SU-DHL-6 (cell line): ENCODE data around the gene TGM6.

ENCODE experiments used
- H2AFZ ChIP-seq: fragments of 200-600 bp; sonication (generic); 2 replicates; pipeline ENCODE4 v1.6.1; 2014; ENCODE audit warnings: low read depth, mild to moderate bottlenecking, moderate library complexity, mixed read lengths, antibody characterized with exemption, low read length; ENCODE audit not compliant: severe bottlenecking
- H3F3A ChIP-seq: fragments of 200-600 bp; shearing (Covaris generic); 2 replicates; pipeline ENCODE4 v1.6.0; 2016; ENCODE audit warnings: antibody characterized with exemption, mild to moderate bottlenecking; ENCODE audit not compliant: insufficient read depth
- H3K27ac ChIP-seq: fragments of 200-600 bp; sonication (generic); 2 replicates; pipeline ENCODE4 v1.5.1; 2016; ENCODE audit warnings: low read depth, mild to moderate bottlenecking, low read length, moderate library complexity, mixed read lengths
- H3K27me3 ChIP-seq: fragments of 200-600 bp; sonication (generic), shearing (Covaris generic); 2 replicates; pipeline ENCODE4 v1.6.0; 2014; ENCODE audit warnings: mild to moderate bottlenecking, low read length
- H3K36me3 ChIP-seq: fragments of 200-600 bp; sonication (generic); 2 replicates; pipeline ENCODE4 v1.6.1; 2014; ENCODE audit warnings: mild to moderate bottlenecking, low read length, mixed read lengths
- H3K4me2 ChIP-seq: fragments of 300-600, 200-600 bp; shearing (Covaris generic), sonication (generic); 2 replicates; pipeline ENCODE4 v1.6.0; 2014; ENCODE audit warnings: low read length, low read depth, mild to moderate bottlenecking; ENCODE audit not compliant: poor library complexity, severe bottlenecking
- H3K4me3 ChIP-seq: fragments of 200-600 bp; sonication (generic); 2 replicates; pipeline ENCODE4 v1.5.1; 2014; ENCODE audit warnings: antibody characterized with exemption, low read length, mild to moderate bottlenecking, mixed read lengths; ENCODE audit not compliant: insufficient read depth, poor library complexity, severe bottlenecking
- H3K79me2 ChIP-seq: fragments of 200-600 bp; sonication (generic); 2 replicates; pipeline ENCODE4 v1.6.1; 2014; ENCODE audit warnings: mild to moderate bottlenecking, low read length, moderate library complexity; ENCODE audit not compliant: insufficient read depth
- H3K9ac ChIP-seq: fragments of 200-600 bp; sonication (generic); 2 replicates; pipeline ENCODE4 v1.7.0; 2014; ENCODE audit warnings: mild to moderate bottlenecking, low read length
- H3K9me2 ChIP-seq: fragments of 200-600 bp; sonication (generic); replicated peaks from 2 replicates; pipeline ENCODE4 v1.6.1; 2014; ENCODE audit warnings: low read length; ENCODE audit not compliant: insufficient read depth
- H3K9me3 ChIP-seq: fragments of 200-600 bp; sonication (generic); 2 replicates; pipeline ENCODE4 v1.6.1; 2014; ENCODE audit warnings: low read length, mixed read lengths; ENCODE audit not compliant: insufficient read depth
- H4K20me1 ChIP-seq: fragments of 200-600 bp; sonication (generic); 2 replicates; pipeline ENCODE4 v1.6.1; 2014; ENCODE audit warnings: low read depth, mild to moderate bottlenecking, antibody characterized with exemption, low read length, moderate library complexity, mixed read lengths
- EZH2phosphoT487 ChIP-seq: fragments of 200-600 bp; sonication (generic), shearing (Covaris generic); conservative IDR thresholded peaks from 2 replicates; pipeline ENCODE4 v1.6.1; 2018; ENCODE audit warnings: mild to moderate bottlenecking, antibody characterized with exemption, low read length, moderate library complexity, mixed read lengths
- TF ChIP-seq, protein P1 (sequence below): fragments of 200-600 bp; sonication (generic); IDR thresholded peaks from one replicate; pipeline ENCODE4 v1.5.1; 2017; ENCODE audit warnings: antibody characterized with exemption, mild to moderate bottlenecking, low read length, moderate library complexity; ENCODE audit not compliant: insufficient read depth, poor library complexity, severe bottlenecking

TGM6 gene

DNA sequence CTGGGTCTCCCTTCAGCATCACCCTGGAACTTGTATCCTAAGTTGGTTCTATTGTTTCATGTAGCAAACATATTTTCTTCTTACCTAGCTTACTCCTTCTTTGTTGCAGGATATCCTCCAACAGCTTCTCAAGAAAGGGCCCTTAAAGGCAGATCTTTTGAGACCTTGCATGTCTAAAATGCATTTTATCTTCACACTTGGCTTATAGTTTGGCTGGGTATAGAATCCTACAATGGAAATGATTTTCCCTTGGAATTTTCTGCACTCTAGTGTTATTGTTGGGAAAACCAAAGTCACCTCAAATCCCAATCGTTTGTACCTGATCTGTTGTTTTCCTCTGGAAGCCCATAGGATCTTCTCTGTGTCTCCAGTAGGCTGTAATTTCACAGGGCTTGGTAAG, 12.1 kb upstream of the TGM6 start:
- Histone ChIP-seq H2AFZ (no peak overlapping the region), H3K27me3 (no peaks in the 10 kb centered on the region), H3K27ac (no peak overlapping the region), H3F3A (no peaks in the 10 kb centered on the region), H3K4me3 (no peak overlapping the region), H3K9me3 (peaks cover 7% of the 10 kb centered on the region; the same call in 1 of the 2 replicates), H4K20me1 (no peaks in the 10 kb centered on the region), H3K4me2 (no peak overlapping the region), H3K79me2 (no peaks in the 10 kb centered on the region), H3K9me2 (no peaks in the 10 kb centered on the region), H3K36me3 (no peaks in the 10 kb centered on the region), H3K9ac (no peak overlapping the region)
- TF ChIP-seq EZH2phosphoT487 = no peak
- TF ChIP-seq, protein P1, sequence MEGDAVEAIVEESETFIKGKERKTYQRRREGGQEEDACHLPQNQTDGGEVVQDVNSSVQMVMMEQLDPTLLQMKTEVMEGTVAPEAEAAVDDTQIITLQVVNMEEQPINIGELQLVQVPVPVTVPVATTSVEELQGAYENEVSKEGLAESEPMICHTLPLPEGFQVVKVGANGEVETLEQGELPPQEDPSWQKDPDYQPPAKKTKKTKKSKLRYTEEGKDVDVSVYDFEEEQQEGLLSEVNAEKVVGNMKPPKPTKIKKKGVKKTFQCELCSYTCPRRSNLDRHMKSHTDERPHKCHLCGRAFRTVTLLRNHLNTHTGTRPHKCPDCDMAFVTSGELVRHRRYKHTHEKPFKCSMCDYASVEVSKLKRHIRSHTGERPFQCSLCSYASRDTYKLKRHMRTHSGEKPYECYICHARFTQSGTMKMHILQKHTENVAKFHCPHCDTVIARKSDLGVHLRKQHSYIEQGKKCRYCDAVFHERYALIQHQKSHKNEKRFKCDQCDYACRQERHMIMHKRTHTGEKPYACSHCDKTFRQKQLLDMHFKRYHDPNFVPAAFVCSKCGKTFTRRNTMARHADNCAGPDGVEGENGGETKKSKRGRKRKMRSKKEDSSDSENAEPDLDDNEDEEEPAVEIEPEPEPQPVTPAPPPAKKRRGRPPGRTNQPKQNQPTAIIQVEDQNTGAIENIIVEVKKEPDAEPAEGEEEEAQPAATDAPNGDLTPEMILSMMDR = no peak

DNA sequence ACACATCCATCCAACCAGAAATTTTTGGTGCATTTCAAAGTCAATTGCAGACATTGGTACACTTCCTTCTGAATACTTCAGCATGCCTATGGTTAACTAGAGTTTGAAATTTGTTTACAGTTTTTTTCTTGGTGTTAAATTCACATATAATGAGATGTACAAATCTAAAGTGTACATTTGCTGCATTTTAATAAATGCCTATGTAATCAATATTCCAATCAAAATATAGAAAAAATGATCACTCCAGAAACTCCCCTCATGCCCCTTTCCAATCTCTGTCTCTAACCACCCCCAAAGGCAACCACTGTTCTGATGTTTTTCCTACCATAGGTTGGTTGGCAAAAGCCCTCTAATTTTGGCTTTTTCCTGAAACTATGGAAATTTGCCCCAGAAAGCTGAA, 7.6 kb upstream of the TGM6 start:
- Histone ChIP-seq H3K4me3 (no peak overlapping the region), H3K9me3 (peaks cover 7% of the 10 kb centered on the region; the same call in 1 of the 2 replicates), H3K27me3 (no peaks in the 10 kb centered on the region), H4K20me1 (no peaks in the 10 kb centered on the region), H3K36me3 (no peaks in the 10 kb centered on the region), H3F3A (no peaks in the 10 kb centered on the region), H3K79me2 (no peaks in the 10 kb centered on the region), H3K9me2 (no peaks in the 10 kb centered on the region), H2AFZ (no peak overlapping the region), H3K27ac (no peak overlapping the region), H3K4me2 (no peak overlapping the region), H3K9ac (no peak overlapping the region)
- TF ChIP-seq, protein P1 = no peak
- no peak for TF ChIP-seq EZH2phosphoT487

DNA sequence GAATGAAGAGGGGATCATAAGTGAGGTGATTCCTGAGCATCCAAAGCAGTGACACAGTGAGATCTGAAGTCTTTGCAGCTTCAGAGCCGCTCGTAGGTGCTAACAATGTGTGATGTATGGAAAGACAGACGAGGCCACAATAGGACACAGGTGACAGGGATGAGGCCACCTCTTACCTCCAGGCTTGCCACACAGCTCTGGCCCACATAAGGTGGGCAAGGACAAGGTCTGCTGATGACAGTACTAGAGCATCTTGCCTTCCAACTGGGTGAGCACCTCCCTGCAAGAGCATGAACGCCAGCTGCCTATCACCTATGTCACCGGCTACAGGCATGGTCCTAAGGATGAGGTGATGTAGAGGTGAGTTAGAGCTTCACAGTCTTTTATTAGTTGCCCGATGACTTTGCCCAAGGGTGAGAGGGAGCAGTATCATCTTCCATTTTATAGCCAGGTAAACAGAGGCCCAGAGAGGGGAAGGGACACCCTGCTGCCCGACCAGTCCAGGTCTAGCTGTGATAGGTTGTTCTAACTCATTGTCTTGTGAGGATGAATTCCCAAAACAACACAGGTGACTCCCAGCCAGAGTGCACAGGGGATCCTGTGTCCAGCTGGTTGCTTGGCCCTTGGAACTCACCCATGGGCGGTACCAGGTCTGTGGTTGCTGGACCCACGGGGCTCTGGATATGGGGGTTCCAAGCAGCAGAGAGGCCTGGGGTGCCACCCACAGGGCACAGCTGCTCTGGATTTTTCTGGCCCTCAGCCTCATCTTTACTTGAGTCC, 6.2 kb upstream of the TGM6 start:
- no peaks in the 10 kb centered on the region for H4K20me1 ChIP-seq
- no peaks in the 10 kb centered on the region for H3K9me2 ChIP-seq
- no peaks in the 10 kb centered on the region for H3K79me2 ChIP-seq
- no peak overlapping the region for H3K4me2 ChIP-seq
- no peak overlapping the region for H3K4me3 ChIP-seq
- H3K27ac ChIP-seq = no peak overlapping the region
- no peak overlapping the region for H3K9ac ChIP-seq
- no peaks in the 10 kb centered on the region for H3K36me3 ChIP-seq
- TF ChIP-seq EZH2phosphoT487 = no peak
- no peaks in the 10 kb centered on the region for H3F3A ChIP-seq
- no peak overlapping the region for H2AFZ ChIP-seq
- H3K9me3 ChIP-seq = no peaks in the 10 kb centered on the region
- no peaks in the 10 kb centered on the region for H3K27me3 ChIP-seq

DNA sequence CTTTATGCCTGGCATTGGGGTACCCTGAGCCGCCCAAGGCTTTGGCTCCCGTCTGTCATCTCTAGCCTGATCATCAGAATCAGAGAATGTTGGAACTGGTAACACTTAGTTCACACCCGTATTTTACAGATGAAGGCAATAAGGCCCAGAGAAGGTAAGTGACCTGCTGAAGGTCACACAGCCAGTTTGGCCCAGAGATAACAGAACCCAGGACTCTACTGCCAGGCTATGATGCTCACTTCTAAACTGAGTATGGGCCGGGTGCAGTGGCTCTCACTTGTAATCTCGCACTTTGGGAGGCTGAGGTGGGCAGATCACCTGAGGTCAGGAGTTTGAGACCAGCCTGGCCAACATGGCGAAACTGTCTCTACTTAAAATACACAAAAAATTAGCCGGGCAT, 1.8 kb upstream of the TGM6 start:
- H3K27ac ChIP-seq = no peak overlapping the region
- H3K9me3 ChIP-seq = no peaks in the 10 kb centered on the region
- no peaks in the 10 kb centered on the region for H4K20me1 ChIP-seq
- H3F3A ChIP-seq = no peaks in the 10 kb centered on the region
- TF ChIP-seq EZH2phosphoT487 = no peak
- TF ChIP-seq, protein P1 = no peak
- H3K4me2 ChIP-seq = no peak overlapping the region
- no peak overlapping the region for H2AFZ ChIP-seq
- H3K9me2 ChIP-seq = no peaks in the 10 kb centered on the region
- no peak overlapping the region for H3K4me3 ChIP-seq
- H3K9ac ChIP-seq = no peak overlapping the region
- H3K36me3 ChIP-seq = no peaks in the 10 kb centered on the region
- no peaks in the 10 kb centered on the region for H3K27me3 ChIP-seq
- H3K79me2 ChIP-seq = no peaks in the 10 kb centered on the region
